Tibial nerve (tissue), 3 donors: ENCODE results near the gene DHRS1.

Experiments used
- CTCF ChIP-seq, 5 experiments: fragments of 200-600 bp in 3 of 5; fragments of 450-650 bp in 2 of 5; sonication (generic) in 3 of 5; IDR thresholded peaks; one replicate each; pipeline ENCODE4 v1.5.1; 2016 to 2019; ENCODE audit warnings: antibody characterized with exemption in 5 of 5, mild to moderate bottlenecking in 3 of 5, moderate library complexity in 2 of 5
- POLR2A ChIP-seq, 2 donors: fragments of 450-650 bp; IDR thresholded peaks; one replicate each; pipeline ENCODE4 v1.6.1; 2017; ENCODE audit warnings: antibody characterized with exemption in 2 of 2, mild to moderate bottlenecking in 2 of 2, moderate library complexity in 2 of 2

GRCh38 chr14:24284501-24285035 is 15.0 kb downstream of the DHRS1 start:
- TF ChIP-seq POLR2A (IDR thresholded peaks at IDR 0.05) (no peak), CTCF (IDR thresholded peaks at IDR 0.05) (no peak)
